ENCODE results near the gene CACNA1G.

Gene CACNA1G

DNA sequence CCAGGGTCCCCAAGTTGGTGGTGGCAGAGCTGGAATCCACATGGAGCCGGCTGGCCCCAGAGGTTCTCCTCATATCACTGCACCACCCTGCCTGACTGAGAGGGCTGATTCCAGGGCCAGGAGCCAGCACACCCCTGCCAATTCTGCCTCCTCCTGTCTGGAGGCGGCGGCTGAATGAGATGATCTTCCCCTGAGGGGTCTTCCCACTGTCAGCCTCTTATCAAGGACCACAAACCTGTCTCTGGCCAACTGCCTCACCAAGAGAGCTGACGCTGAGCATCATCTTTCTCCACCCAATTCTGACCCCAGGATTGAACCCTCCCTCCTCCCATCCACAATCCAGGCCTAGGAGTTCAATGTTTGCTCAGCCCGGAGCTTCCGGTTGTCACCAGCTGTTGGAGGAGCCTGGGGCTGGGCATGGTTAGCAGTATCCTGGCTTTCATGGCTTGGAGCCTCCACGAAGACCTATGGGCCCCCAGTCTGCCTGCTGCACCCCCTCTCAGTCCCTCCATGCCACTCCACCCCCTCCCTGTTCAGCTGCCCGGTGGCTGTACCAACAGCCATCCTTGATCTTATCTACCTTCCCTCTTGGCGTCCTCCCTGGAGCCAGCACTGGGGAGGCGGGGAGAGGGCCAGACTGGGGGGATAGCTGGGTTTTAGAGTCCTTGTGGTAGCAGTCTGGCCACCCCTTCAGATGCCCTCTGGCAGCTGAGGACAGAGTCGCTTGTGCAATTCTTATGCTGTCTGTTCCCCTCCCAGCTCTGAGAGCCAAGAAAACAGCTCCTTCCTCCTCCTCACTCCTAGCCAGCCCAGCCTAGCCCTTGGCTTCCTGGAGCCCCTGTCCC, 99.7 kb downstream of the CACNA1G start:
- no peak for DNase-seq

- DNase-seq, result peak; percentile 11
Observed at GRCh38 chr17:50660887-50661345, 100.4 kb downstream of the CACNA1G start.

- no peak for DNase-seq
Observed at GRCh38 chr17:50661348-50661747, 100.8 kb downstream of the CACNA1G start.

GRCh38 chr17:50661795-50662391, 101.4 kb downstream of the CACNA1G start:
- peak; percentile 47 for DNase-seq

DNA sequence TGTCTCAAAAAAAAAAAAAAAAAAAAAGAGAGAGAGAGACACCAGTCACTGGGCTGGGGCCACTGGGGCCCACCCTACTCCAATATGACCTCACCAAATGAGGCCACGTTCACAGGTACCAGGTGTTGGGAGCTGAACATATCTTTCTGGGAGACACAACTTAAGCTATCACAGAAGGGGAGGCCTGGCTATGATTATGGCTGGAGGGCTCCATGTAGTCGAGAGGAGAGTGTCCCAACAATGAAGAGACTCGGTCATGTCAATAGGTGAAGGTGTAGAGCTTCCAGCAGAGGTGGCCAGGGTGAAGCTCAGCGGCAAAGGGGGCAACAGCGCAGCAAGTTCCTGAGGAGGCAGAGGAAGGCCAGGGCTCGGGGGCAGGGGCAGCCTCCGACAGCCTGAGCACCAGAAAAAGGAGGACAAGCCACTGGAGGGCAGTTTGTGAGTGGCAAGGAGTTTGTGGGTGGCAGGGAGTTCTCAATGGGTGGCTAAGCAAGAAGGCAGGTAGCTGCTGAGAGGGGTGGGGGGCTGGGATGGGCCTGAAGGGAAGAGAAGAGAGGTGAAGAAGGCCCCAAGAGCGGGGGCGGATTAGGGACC, 102.2 kb downstream of the CACNA1G start:
- DNase-seq, result peak; percentile 1

DNA sequence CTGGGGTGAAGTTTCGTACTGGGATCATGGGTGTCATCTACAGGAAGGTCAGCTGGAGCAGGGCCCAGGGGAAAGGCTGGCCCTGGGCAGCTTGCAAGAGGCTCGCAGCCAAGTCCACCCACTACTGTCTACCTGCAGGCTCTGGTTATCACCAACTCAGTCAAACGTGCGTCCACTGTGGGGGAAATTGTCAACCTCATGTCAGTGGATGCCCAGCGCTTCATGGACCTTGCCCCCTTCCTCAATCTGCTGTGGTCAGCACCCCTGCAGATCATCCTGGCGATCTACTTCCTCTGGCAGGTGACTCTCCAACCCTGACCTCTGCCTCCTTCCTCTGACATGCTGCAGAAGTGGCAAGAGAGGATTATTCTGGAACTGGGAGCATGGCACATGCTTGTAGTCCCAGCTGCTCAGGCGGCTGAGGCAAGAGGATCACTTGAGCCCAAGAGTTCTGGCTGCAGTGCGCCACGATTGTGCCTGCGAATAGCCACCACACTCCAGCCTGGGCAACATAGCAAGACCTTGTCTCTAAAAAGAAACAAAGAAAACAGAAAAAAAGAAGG, 103.4 kb downstream of the CACNA1G start:
- peak; percentile 16 for DNase-seq

- DNase-seq, result peak; percentile 13
Observed at GRCh38 chr17:50664788-50665458, 104.4 kb downstream of the CACNA1G start.

DNA sequence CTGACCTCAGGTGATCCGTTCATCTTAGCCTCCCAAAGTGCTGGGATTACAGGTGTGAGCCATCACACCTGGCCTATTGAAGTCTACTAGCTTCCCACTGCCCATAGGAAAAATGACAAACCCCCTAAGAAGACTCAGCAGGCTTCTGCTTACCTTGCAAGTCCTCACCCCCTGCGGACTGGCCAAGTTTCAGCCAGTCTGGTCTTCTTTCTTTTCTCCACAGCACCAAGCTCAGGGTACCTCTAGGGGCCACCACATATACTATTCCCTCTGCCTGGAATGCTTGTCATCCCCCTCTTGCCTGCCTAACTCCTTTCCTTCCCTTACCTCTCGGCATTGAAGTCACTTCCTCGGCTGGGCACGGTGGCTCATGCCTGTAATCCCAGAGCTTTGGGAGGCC, 105.3 kb downstream of the CACNA1G start:
- DNase-seq, result no peak

GRCh38 chr17:50666316-50666715, 105.8 kb downstream of the CACNA1G start:
- DNase-seq, result no peak

DNA sequence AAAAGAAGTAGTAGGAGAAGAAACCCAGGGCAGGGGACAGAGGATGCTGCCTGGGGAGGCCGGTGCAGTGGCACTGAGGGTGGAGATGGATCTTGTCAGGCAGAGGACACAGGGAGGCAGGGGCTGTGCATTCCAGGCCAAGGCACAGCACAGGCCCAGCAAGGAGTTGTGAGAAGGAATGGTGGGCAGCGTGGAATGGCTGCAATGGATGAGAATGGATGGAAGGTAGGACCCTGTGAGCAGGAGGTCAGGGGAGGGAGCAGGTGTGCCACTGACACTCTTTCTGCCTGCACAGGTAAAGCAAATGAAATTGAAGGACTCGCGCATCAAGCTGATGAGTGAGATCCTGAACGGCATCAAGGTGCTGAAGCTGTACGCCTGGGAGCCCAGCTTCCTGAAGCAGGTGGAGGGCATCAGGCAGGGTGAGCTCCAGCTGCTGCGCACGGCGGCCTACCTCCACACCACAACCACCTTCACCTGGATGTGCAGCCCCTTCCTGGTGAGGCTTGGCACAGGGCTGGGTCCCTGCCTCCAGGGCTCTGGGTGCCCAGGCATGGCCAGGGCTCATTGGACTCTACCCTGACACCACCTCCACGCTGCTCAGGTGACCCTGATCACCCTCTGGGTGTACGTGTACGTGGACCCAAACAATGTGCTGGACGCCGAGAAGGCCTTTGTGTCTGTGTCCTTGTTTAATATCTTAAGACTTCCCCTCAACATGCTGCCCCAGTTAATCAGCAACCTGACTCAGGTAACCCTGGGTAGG, 106.9 kb downstream of the CACNA1G start:
- peak; percentile 12 for DNase-seq

- DNase-seq, result peak; percentile 17
Observed at GRCh38 chr17:50668025-50668837, 107.7 kb downstream of the CACNA1G start.

GRCh38 chr17:50668838-50669581, 108.5 kb downstream of the CACNA1G start:
- DNase-seq, result peak; percentile 6

DNA sequence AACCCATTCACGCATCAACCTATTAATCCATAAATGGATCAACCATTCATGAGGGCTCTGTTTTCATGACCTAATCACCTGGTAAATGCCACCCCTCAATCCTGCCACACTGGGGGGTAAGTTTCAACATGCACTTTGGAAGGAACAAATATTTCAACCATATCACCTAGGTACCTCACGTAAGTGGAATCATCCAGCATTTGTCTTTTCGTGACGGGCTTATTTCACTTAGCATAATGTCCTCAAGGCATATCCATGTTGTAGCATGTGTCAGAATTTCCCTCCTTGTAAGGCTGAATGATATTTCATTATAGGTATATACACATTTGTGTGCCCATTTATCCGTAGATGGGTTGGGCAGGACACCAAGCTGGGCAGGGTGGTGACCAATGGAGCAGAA, 111.6 kb downstream of the CACNA1G start:
- DNase-seq, result no peak

DNA sequence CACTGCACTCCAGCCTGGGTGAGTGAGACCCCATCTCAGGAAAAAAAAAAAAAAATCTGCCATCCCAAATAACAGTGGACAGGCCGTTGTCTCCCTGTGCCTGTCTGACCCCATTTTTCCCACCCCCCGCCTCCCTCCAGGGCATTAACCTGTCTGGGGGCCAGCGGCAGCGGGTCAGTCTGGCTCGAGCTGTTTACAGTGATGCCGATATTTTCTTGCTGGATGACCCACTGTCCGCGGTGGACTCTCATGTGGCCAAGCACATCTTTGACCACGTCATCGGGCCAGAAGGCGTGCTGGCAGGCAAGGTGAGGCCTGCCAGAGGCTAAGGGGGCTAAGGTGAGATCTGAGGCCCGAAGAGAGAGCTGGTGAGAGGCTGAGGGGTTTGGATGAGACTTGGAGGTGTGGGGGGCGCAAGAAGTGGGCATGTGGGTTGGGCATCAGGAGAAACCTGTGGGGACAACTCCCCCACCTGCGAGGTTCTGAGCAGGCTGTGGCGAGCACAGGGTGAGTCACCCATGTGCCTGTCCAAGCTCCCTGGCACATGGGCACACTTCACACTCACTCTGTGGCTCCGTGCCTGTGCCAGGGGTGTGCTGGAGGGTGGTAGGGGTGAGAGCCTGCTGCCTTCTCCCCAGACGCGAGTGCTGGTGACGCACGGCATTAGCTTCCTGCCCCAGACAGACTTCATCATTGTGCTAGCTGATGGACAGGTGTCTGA, 112.5 kb downstream of the CACNA1G start:
- no peak for DNase-seq

DNA sequence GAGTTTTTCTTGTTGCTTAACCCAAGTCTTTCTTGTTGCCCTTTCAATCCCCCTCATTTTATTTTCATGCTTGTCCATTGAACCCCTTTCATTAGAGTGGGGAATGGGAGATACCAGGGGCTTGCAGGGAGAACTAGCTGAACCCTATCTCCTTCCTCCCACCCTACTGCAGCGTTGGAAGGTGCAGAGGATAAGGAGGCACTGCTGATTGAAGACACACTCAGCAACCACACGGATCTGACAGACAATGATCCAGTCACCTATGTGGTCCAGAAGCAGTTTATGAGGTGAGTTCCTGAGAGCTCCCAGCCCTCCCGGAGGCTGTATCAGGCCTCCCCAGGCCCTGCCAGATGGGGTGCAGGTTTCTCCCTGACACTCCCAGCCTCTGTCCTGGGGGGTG, 114.7 kb downstream of the CACNA1G start:
- no peak for DNase-seq

DNA sequence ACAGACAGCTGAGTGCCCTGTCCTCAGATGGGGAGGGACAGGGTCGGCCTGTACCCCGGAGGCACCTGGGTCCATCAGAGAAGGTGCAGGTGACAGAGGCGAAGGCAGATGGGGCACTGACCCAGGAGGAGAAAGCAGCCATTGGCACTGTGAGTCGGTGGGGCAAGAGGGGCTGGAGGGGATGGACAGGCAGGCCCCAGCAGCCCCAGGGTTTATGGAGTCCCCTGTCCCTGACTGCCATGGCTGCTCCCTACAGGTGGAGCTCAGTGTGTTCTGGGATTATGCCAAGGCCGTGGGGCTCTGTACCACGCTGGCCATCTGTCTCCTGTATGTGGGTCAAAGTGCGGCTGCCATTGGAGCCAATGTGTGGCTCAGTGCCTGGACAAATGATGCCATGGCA, 115.1 kb downstream of the CACNA1G start:
- no peak for DNase-seq

- DNase-seq, result no peak
Observed at GRCh38 chr17:50676065-50676975, 115.8 kb downstream of the CACNA1G start.

All from CD4-positive, alpha-beta T cell treated with Interleukin-15 for 1 hour (primary cell).